Measurements from ENCODE around the gene ZBTB25.

ZBTB25 gene

GRCh38 chr14:64444984-64445845, 58.4 kb downstream of the ZBTB25 start:
- in situ Hi-C loops (cut with HindIII; ENCODE audit: low sequenced_read_pairs) = no loop called here

DNA sequence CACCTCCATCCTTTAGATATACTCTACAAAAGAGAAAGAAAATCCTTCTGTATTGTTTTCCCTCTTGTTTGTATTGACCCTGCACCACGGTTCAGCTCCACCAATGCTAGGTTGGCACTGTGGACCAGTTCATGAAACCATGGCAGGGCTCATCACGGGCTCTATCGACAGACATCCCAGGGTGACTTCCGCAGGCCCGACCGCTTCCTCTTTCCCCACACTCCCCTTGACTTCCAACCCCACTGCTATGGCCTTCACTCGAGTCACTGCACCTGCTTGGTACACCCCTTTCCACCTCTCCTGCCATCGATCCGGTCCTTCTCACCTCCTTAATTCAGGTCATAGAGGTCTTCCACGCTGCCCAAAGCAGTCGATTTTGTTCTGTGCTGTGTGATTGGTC, 59.5 kb downstream of the ZBTB25 start:
- in situ Hi-C loops (cut with HindIII; ENCODE audit: low sequenced_read_pairs) = no loop called here

DNA sequence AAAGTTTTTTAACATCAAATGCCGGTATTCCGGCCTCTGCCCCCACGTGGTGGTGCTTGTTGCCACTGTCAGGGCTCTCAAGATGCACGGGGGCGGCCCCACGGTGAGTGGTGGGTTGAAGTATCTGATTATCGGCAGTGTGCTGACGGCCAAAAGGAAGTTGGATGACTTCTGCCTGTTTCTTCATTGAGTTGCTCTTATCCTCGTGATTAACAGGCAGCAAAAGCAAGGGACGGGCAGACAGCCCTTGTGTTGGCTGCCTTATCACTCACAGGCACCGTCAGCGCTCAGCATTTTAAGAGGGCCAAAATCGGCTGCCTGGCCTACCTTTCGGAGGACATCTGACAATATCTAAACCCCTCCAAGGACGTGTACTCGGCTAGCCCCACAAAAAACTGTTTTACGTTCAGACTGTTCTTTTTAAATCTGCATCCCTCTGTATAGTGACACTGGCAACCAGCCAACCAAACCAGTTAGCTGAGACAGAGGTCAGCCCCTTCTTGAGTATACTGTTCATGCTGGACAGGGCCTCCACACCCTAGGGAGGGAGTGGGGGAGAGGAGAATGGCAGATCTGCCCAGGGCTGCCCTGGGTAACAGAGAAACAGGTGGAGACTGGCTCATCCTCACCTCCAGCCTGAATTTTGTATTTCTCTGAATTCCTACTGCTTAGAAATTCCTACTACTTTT, 61.2 kb downstream of the ZBTB25 start:
- in situ Hi-C loops (cut with HindIII; ENCODE audit: low sequenced_read_pairs) = no loop called here

DNA sequence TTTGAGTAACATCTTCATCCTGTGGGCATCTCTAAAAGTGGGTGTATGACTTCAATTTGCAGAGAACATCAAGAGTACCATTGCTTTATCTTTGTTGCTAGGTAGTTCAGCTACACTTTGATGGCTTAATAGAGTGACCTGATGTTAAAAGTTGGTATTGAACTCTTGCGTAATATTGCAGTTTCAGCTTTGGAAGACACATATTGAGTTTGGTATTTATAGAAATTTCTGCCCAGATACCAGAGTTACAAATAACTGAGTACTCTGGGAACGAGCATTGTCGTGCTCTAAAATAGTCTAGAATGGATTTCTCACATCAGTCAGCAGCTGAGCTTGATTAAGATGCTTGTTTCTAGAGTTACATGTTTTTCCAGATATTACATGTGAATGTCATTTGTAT, 63.1 kb downstream of the ZBTB25 start:
- in situ Hi-C loops (cut with HindIII; ENCODE audit: low sequenced_read_pairs) = no loop called here

DNA sequence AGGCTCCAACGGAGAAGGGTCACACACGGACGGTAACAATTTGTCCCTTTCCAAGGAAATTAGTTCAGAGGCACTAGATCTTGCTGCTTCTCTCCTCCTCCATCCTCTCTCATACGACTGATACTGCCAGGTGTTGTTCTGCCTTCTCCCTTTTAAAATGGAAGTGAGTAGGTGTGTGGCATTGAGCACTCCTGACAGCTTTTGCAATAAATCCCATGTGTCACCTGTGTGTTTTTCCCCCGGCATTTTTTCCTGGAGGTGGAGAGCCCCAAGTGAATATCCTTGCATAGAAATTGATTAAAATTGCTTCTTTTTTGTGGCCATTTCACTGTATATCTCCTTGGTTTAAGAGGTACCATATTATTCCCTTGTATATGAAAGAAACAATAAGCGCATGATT, 64.5 kb downstream of the ZBTB25 start:
- in situ Hi-C loops (cut with HindIII; ENCODE audit: low sequenced_read_pairs) = no loop called here

DNA sequence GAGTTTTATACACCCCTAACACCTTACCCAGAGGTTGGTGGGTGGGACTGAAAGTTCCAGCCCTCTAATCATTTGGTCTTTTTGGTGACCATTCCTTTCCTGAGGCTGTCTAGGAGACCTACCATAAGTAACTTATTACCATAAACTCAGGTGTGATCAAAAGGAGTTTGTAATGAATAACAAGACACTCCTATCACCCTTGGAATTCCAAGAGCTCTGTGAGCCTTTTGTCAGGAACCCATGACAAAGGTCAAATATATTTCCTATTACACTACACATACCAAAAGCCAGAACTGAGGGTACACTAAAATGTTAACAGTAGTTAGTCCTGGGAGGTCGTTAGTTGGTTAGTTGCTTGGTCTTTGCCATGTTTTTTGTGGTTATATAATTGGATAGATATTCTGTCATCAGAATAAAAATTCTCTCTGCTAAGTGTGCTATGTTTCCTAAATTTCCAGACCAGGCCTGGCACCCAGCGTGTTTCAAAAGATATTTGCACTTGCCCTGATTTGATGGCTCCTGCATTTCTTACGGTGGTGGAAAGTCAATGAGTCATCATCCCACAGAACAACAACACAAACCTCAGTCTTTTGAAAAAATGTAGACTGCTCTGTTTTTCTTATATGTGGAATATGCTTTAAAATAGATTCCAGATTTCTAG, 65.3 kb downstream of the ZBTB25 start:
- in situ Hi-C loops (cut with HindIII; ENCODE audit: low sequenced_read_pairs) = no loop called here

DNA sequence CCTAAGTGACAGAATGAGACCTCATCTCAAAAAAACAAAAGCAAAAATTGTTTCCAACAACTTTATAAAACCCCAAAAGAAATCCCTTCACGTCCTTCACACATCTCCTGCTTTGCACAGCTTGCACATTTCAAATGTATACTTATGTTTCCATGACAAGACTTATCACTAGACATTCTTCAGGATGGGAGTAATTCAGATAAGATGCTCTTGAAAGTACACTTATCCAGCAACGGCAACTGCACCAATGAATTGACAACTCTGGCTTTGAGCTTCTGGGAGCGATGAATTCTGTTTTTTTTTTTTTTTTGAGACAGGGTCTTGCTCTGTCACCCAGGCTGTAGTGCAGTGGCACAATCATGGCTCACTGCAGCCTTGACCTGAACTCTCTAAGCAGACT, 69.1 kb downstream of the ZBTB25 start:
- in situ Hi-C loops (cut with HindIII; ENCODE audit: low sequenced_read_pairs) = no loop called here

DNA sequence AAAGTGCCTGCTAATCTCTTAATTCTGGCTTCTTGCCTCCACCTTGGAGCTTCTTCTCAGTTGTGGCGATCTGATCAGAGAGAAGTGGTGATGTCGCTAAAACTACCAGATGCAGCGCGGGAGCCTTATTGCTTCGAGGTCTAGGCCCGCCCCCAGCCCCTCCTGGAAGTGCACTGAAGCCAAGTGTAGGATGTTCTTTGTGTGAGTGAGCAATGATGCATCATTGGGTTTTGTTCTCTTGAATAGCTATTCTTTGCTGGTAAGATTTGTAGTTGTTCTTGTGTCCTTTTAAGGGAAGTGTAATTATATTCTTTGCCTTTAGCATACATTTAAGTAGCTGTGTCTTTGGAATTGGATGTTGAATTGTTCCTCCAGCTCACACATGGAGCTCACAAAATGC, 79.7 kb downstream of the ZBTB25 start:
- in situ Hi-C loops (cut with HindIII; ENCODE audit: low sequenced_read_pairs) = no loop called here

- in situ Hi-C loops (cut with HindIII; ENCODE audit: low sequenced_read_pairs) = no loop called here
These were observed 80.9 kb downstream of the ZBTB25 start for GRCh38 chr14:64422756-64423155.

- in situ Hi-C loops (cut with HindIII; ENCODE audit: low sequenced_read_pairs) = no loop called here
These were observed 81.6 kb downstream of the ZBTB25 start for GRCh38 chr14:64422005-64422404.

GRCh38 chr14:64421166-64421565, 82.5 kb downstream of the ZBTB25 start:
- in situ Hi-C loops (cut with HindIII; ENCODE audit: low sequenced_read_pairs) = no loop called here

- in situ Hi-C loops (cut with HindIII; ENCODE audit: low sequenced_read_pairs) = no loop called here
These were observed 84.6 kb downstream of the ZBTB25 start for GRCh38 chr14:64419003-64419402.

DNA sequence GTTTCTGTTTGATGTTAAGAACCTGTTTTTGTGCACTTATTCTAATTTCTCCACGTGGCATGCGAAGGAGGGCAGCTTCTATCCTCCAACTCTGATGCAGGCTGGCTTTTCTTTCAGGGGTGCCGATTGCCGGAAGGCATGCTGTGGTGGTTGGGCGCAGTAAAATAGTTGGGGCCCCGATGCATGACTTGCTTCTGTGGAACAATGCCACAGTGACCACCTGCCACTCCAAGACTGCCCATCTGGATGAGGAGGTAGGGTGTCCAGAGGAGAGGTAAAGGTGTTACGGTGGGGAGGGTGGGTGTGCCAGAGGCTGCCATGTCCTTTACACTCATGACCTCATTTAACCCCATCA, 85.9 kb downstream of the ZBTB25 start:
- in situ Hi-C loops (cut with HindIII; ENCODE audit: low sequenced_read_pairs) = no loop called here

GRCh38 chr14:64417055-64417770, 86.4 kb downstream of the ZBTB25 start:
- in situ Hi-C loops (cut with HindIII; ENCODE audit: low sequenced_read_pairs) = no loop called here

DNA sequence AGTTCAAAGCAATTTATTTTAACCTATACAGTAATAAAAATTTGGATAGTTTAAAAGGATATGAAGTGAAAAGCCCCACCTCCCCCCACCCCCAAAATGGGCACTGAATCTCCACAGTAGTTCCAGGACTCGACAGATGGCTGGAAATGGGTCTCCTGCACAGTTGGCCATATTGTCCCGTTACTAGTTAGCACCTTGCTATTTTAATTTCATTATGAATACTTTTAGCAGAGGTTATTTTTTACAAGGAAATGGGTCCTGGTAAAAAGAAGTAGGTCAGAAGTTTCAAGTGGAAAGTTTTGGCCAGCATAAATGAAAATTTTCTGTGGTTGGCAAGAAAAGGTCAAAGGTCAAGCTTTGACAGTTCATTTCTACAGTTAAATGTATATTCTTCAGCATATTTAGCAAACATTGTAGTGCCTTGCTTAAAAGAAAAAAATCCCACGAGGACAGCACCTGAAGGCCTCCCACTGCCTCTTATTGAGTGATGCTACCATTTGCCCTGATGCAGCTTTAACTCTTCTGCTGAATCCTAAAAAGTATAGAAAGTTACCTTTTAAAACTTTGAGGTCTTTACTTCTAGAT, 87.2 kb downstream of the ZBTB25 start:
- in situ Hi-C loops (cut with HindIII; ENCODE audit: low sequenced_read_pairs) = no loop called here

- in situ Hi-C loops (cut with HindIII; ENCODE audit: low sequenced_read_pairs) = no loop called here
These were observed 91.4 kb downstream of the ZBTB25 start for GRCh38 chr14:64412237-64412636.

GRCh38 chr14:64411001-64411400, 92.6 kb downstream of the ZBTB25 start:
- in situ Hi-C loops (cut with HindIII; ENCODE audit: low sequenced_read_pairs) = no loop called here

GRCh38 chr14:64410084-64410774, 93.4 kb downstream of the ZBTB25 start:
- in situ Hi-C loops (cut with HindIII; ENCODE audit: low sequenced_read_pairs) = no loop called here

- in situ Hi-C loops (cut with HindIII; ENCODE audit: low sequenced_read_pairs) = no loop called here
These were observed 94.3 kb downstream of the ZBTB25 start for GRCh38 chr14:64409126-64409920.

DNA sequence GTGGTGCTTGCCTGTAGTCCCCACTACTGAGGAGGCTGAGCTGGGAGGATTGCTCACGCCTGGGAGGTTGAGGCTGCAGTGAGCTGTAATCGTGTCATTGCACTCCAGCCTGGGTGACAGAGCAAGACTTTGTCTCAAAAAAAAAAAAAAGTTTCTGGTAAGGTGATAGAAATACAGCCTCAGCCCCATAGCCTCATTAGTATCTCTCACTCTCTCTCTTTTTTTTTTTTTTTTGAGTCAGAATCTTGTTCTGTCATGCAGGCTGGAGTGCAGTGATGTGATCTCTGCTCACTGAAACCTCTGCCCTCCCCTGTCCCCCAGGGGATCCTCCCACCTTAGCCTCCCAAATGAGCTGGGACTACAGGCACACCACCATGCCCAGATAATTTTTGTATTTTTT, 96.3 kb downstream of the ZBTB25 start:
- in situ Hi-C loops (cut with HindIII; ENCODE audit: low sequenced_read_pairs) = no loop called here
